Lower leg skin (tissue), 3 donors: ENCODE measurements around the gene FNDC3A.

Source experiments
- CTCF ChIP-seq, 3 donors: fragments of 450-650 bp; IDR thresholded peaks; one replicate each; pipeline ENCODE4 v1.5.1; 2016; ENCODE audit warnings: antibody characterized with exemption in 3 of 3, mild to moderate bottlenecking in 3 of 3, moderate library complexity in 2 of 3
- POLR2A ChIP-seq, 2 donors: fragments of 450-650 bp; IDR thresholded peaks; one replicate each; pipeline ENCODE4 v1.6.1; 2016 to 2017; ENCODE audit warnings: antibody characterized with exemption in 2 of 2, mild to moderate bottlenecking in 1 of 2, moderate library complexity in 1 of 2

- TF ChIP-seq CTCF (IDR thresholded peaks at IDR 0.05), result no peak
- TF ChIP-seq POLR2A (IDR thresholded peaks at IDR 0.05), result no peak
These were observed 277.6 kb downstream of the FNDC3A start for GRCh38 chr13:49253310-49253709.
